ENCODE measurements around the gene TRIO.

TRIO gene

DNA sequence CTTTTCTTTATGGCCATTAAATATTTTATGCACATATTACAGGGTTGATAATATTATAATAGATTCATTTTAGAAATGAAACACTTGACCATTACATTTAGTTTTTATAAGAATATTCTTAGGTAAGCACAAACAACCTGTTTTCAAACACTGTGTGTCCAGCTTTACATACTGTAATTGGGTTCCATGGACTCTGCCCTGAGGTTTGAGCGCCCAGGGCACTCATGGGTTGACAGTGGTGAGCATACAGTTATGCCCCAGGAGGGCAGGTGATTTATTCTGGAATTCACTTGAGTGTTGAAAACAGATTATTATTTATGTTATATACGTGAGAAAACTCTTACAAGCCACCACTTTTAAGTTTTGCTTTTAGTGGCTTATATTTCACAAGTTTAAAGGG, 33.7 kb downstream of the TRIO start:
- no peaks in the 10 kb centered on the region for H3K27me3 ChIP-seq (ENCODE audit: control insufficient read depth, insufficient read depth, low read length)
- no peak overlapping the region for H3K4me3 ChIP-seq (ENCODE audit: low read length)
- H3K4me1 ChIP-seq (ENCODE audit: control insufficient read depth, insufficient read depth, low read length) = peaks cover 5% of the 10 kb centered on the region
- no peaks in the 10 kb centered on the region for H3K9me3 ChIP-seq (ENCODE audit: control insufficient read depth, low read length)
- no peak overlapping the region for H3K9ac ChIP-seq (ENCODE audit: low read length)
- no peaks in the 10 kb centered on the region for H3K36me3 ChIP-seq (ENCODE audit: control insufficient read depth, insufficient read depth, low read length)

DNA sequence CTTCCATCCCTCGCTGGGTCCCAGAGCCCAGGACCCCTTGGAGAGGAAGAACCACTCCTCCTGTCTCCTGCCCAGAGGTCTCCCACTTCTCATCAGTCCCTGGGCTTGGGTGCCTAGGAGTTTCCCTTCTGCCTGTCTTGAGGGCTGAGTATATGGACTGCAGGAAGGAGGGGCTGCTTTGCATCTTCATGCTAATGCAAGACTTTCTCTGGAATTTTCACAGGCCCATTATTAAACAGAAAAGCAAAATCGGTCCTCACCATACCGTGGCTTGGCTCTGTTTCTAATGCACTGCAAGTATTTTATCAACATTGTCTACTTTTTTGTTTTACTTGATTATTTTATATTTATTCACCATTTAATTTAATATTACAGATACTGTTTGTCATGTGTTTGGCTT, 34.5 kb downstream of the TRIO start:
- no peaks in the 10 kb centered on the region for H3K27me3 ChIP-seq (ENCODE audit: control insufficient read depth, insufficient read depth, low read length)
- H3K4me3 ChIP-seq (ENCODE audit: low read length) = no peak overlapping the region
- peaks cover 5% of the 10 kb centered on the region for H3K4me1 ChIP-seq (ENCODE audit: control insufficient read depth, insufficient read depth, low read length)

GRCh38 chr5:14178091-14178490, 34.9 kb downstream of the TRIO start:
- no peaks in the 10 kb centered on the region for H3K36me3 ChIP-seq (ENCODE audit: control insufficient read depth, insufficient read depth, low read length)
- H3K9ac ChIP-seq (ENCODE audit: low read length) = no peak overlapping the region
- peaks cover 5% of the 10 kb centered on the region for H3K4me1 ChIP-seq (ENCODE audit: control insufficient read depth, insufficient read depth, low read length)
- H3K4me3 ChIP-seq (ENCODE audit: low read length) = no peak overlapping the region
- no peaks in the 10 kb centered on the region for H3K27me3 ChIP-seq (ENCODE audit: control insufficient read depth, insufficient read depth, low read length)
- no peaks in the 10 kb centered on the region for H3K9me3 ChIP-seq (ENCODE audit: control insufficient read depth, low read length)

More for the DNA sequence above, 34.5 kb downstream of the TRIO start:
- H3K9me3 ChIP-seq (ENCODE audit: control insufficient read depth, low read length) = no peaks in the 10 kb centered on the region
- no peaks in the 10 kb centered on the region for H3K36me3 ChIP-seq (ENCODE audit: control insufficient read depth, insufficient read depth, low read length)
- no peak overlapping the region for H3K9ac ChIP-seq (ENCODE audit: low read length)

DNA sequence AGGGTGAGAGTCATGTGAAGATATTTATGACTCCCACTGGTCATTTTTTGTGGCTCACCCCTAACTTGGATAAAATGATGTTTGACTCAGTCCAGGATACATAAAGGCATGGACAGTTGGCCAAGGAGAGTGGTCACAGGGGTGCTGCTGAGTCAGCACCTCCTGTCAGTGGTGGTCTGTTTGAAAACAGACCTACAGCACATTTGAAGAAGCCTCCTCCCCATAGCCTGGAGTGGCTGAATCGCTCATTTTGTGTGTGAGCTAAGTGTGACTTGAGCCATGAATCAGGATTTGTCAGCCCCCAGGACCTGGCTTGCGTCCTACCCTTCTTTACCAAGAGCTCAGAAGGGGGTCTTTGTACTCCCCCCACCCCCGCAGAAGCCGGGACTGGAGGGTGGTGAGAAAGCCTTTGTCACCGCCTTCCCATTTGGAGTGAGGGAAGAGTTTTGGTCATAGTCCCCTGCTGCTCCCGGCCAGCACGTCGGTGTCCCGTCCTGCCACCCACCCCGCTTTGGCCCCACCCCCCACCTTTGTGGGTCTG, 35.6 kb downstream of the TRIO start:
- no peaks in the 10 kb centered on the region for H3K9me3 ChIP-seq (ENCODE audit: control insufficient read depth, low read length)
- no peaks in the 10 kb centered on the region for H3K36me3 ChIP-seq (ENCODE audit: control insufficient read depth, insufficient read depth, low read length)
- peaks cover 5% of the 10 kb centered on the region for H3K4me1 ChIP-seq (ENCODE audit: control insufficient read depth, insufficient read depth, low read length)
- H3K4me3 ChIP-seq (ENCODE audit: low read length) = no peak overlapping the region
- H3K9ac ChIP-seq (ENCODE audit: low read length) = no peak overlapping the region
- H3K27me3 ChIP-seq (ENCODE audit: control insufficient read depth, insufficient read depth, low read length) = no peaks in the 10 kb centered on the region

- no peaks in the 10 kb centered on the region for H3K9me3 ChIP-seq (ENCODE audit: control insufficient read depth, low read length)
- no peak overlapping the region for H3K9ac ChIP-seq (ENCODE audit: low read length)
- peaks cover 5% of the 10 kb centered on the region for H3K4me1 ChIP-seq (ENCODE audit: control insufficient read depth, insufficient read depth, low read length)
- no peaks in the 10 kb centered on the region for H3K36me3 ChIP-seq (ENCODE audit: control insufficient read depth, insufficient read depth, low read length)
- no peak overlapping the region for H3K4me3 ChIP-seq (ENCODE audit: low read length)
- H3K27me3 ChIP-seq (ENCODE audit: control insufficient read depth, insufficient read depth, low read length) = no peaks in the 10 kb centered on the region
These were observed 36.3 kb downstream of the TRIO start for GRCh38 chr5:14179446-14179845.

- H3K9ac ChIP-seq (ENCODE audit: low read length) = no peak overlapping the region
- H3K4me1 ChIP-seq (ENCODE audit: control insufficient read depth, insufficient read depth, low read length) = peaks cover 5% of the 10 kb centered on the region
- H3K4me3 ChIP-seq (ENCODE audit: low read length) = no peak overlapping the region
- no peaks in the 10 kb centered on the region for H3K9me3 ChIP-seq (ENCODE audit: control insufficient read depth, low read length)
- H3K36me3 ChIP-seq (ENCODE audit: control insufficient read depth, insufficient read depth, low read length) = no peaks in the 10 kb centered on the region
- no peaks in the 10 kb centered on the region for H3K27me3 ChIP-seq (ENCODE audit: control insufficient read depth, insufficient read depth, low read length)
These were observed 37.3 kb downstream of the TRIO start for GRCh38 chr5:14180437-14180836.

- H3K9ac ChIP-seq (ENCODE audit: low read length) = no peak overlapping the region
- H3K36me3 ChIP-seq (ENCODE audit: control insufficient read depth, insufficient read depth, low read length) = no peaks in the 10 kb centered on the region
- H3K4me3 ChIP-seq (ENCODE audit: low read length) = no peak overlapping the region
- H3K9me3 ChIP-seq (ENCODE audit: control insufficient read depth, low read length) = no peaks in the 10 kb centered on the region
- no peaks in the 10 kb centered on the region for H3K27me3 ChIP-seq (ENCODE audit: control insufficient read depth, insufficient read depth, low read length)
- peaks cover 5% of the 10 kb centered on the region for H3K4me1 ChIP-seq (ENCODE audit: control insufficient read depth, insufficient read depth, low read length)
These were observed 38.3 kb downstream of the TRIO start for GRCh38 chr5:14181299-14181968.

DNA sequence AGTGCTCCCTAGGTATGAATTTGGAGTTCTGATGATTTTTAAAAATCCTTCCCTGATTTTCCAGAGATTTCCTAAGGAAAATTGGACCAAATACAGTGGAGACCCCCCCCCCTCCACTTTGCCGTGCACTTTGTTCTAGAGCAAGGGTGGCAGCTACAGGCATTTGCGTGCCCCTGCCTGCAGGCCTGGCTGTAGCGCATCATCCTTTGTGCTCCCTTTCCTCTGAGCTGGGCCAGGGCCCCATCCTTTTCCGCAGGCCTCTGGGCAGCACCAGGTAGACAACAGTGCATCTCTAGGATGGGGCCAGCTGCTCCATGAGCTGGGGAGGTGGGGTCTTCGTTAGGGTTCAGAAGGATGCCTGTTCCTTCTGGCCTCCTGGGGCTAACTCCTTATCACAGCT, 39.6 kb downstream of the TRIO start:
- Histone ChIP-seq H3K4me1 (ENCODE audit: control insufficient read depth, insufficient read depth, low read length) (peaks cover 9% of the 10 kb centered on the region), H3K27me3 (ENCODE audit: control insufficient read depth, insufficient read depth, low read length) (no peaks in the 10 kb centered on the region), H3K4me3 (ENCODE audit: low read length) (no peak overlapping the region), H3K36me3 (ENCODE audit: control insufficient read depth, insufficient read depth, low read length) (no peaks in the 10 kb centered on the region), H3K9me3 (ENCODE audit: control insufficient read depth, low read length) (no peaks in the 10 kb centered on the region), H3K9ac (ENCODE audit: low read length) (no peak overlapping the region)

- H3K9ac ChIP-seq (ENCODE audit: low read length) = no peak overlapping the region
- H3K4me1 ChIP-seq (ENCODE audit: control insufficient read depth, insufficient read depth, low read length) = peaks cover 5% of the 10 kb centered on the region
- no peak overlapping the region for H3K4me3 ChIP-seq (ENCODE audit: low read length)
- H3K9me3 ChIP-seq (ENCODE audit: control insufficient read depth, low read length) = no peaks in the 10 kb centered on the region
- H3K27me3 ChIP-seq (ENCODE audit: control insufficient read depth, insufficient read depth, low read length) = no peaks in the 10 kb centered on the region
- no peaks in the 10 kb centered on the region for H3K36me3 ChIP-seq (ENCODE audit: control insufficient read depth, insufficient read depth, low read length)
These were observed 40.2 kb downstream of the TRIO start for GRCh38 chr5:14183187-14183939.

DNA sequence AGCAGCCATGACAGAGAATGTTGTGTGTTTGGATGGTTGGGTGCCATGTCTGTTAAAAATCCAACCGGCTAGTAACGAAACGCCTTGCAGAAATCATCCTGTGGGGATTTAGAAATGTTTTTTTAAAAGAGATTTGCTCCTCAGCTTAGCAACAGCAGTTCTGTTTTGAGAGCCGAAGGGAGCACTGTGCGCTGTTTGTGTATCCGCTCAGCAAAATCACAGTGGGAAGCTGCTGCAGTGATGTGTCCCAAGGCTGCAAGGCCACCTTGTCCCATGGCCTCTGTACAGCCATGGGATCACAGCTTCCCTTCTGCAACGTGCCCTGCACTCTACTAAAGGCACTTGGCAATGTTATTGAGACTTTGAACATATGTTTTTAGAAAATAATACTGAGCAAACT, 40.9 kb downstream of the TRIO start:
- peaks cover 4% of the 10 kb centered on the region for H3K4me1 ChIP-seq (ENCODE audit: control insufficient read depth, insufficient read depth, low read length)
- no peaks in the 10 kb centered on the region for H3K9me3 ChIP-seq (ENCODE audit: control insufficient read depth, low read length)
- no peak overlapping the region for H3K4me3 ChIP-seq (ENCODE audit: low read length)
- no peaks in the 10 kb centered on the region for H3K27me3 ChIP-seq (ENCODE audit: control insufficient read depth, insufficient read depth, low read length)
- no peak overlapping the region for H3K9ac ChIP-seq (ENCODE audit: low read length)
- H3K36me3 ChIP-seq (ENCODE audit: control insufficient read depth, insufficient read depth, low read length) = no peaks in the 10 kb centered on the region

DNA sequence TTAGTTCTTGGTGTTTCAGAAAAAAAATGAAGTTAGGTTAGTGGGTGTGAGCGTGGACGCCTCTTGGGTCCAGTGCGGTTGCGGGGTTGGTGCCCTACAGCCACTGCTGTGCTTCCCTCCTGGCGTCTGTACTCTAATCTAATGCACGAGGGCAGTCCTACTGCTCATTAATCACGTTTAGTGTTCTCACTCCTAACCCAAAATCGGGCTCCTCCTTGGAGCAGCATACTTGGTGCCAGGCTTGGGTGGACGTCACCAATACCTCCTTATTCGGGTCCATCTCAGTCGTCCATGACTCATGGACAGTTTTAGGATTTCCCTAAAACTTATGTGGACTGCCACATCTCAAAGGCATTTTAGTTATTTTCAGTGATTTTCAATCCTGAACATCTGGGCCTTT, 41.6 kb downstream of the TRIO start:
- H3K27me3 ChIP-seq (ENCODE audit: control insufficient read depth, insufficient read depth, low read length) = no peaks in the 10 kb centered on the region
- no peak overlapping the region for H3K9ac ChIP-seq (ENCODE audit: low read length)
- H3K36me3 ChIP-seq (ENCODE audit: control insufficient read depth, insufficient read depth, low read length) = no peaks in the 10 kb centered on the region
- peaks cover 9% of the 10 kb centered on the region for H3K4me1 ChIP-seq (ENCODE audit: control insufficient read depth, insufficient read depth, low read length)
- H3K9me3 ChIP-seq (ENCODE audit: control insufficient read depth, low read length) = no peaks in the 10 kb centered on the region
- no peak overlapping the region for H3K4me3 ChIP-seq (ENCODE audit: low read length)

GRCh38 chr5:14185326-14186058, 42.4 kb downstream of the TRIO start:
- H3K9ac ChIP-seq (ENCODE audit: low read length) = no peak overlapping the region
- no peaks in the 10 kb centered on the region for H3K27me3 ChIP-seq (ENCODE audit: control insufficient read depth, insufficient read depth, low read length)
- peaks cover 14% of the 10 kb centered on the region for H3K4me1 ChIP-seq (ENCODE audit: control insufficient read depth, insufficient read depth, low read length)
- no peak overlapping the region for H3K4me3 ChIP-seq (ENCODE audit: low read length)
- H3K9me3 ChIP-seq (ENCODE audit: control insufficient read depth, low read length) = no peaks in the 10 kb centered on the region
- no peaks in the 10 kb centered on the region for H3K36me3 ChIP-seq (ENCODE audit: control insufficient read depth, insufficient read depth, low read length)
